GM10266 (cell line): ENCODE results near the gene TNS1.

Experiments used
- DNase-seq: peaks from one replicate; pipeline ENCODE4 v3.0.0; 2012; ENCODE audit errors: extremely low spot score
- CTCF ChIP-seq: IDR thresholded peaks from 2 replicates; pipeline ENCODE4 v1.5.1; 2012; ENCODE audit warnings: mild to moderate bottlenecking, low read depth; ENCODE audit not compliant: control insufficient read depth, insufficient read depth; ENCODE audit errors: missing control alignments

Gene TNS1

GRCh38 chr2:217902379-217903141 lies 100.2 kb downstream of the TNS1 start:
- DNase-seq: no peak
- TF ChIP-seq CTCF: no peak

- DNase-seq: no peak
- TF ChIP-seq CTCF: no peak
These were observed 100.9 kb downstream of the TNS1 start for GRCh38 chr2:217901835-217902378.

GRCh38 chr2:217901400-217901799 lies 101.4 kb downstream of the TNS1 start:
- no peak for TF ChIP-seq CTCF
- DNase-seq: no peak

- TF ChIP-seq CTCF: no peak
- no peak for DNase-seq
These were observed 101.9 kb downstream of the TNS1 start for GRCh38 chr2:217900780-217901360.

- no peak for TF ChIP-seq CTCF
- DNase-seq: no peak
These were observed 102.6 kb downstream of the TNS1 start for GRCh38 chr2:217900010-217900779.

- DNase-seq: peak; percentile 69
- peak; percentile 67 for TF ChIP-seq CTCF
These were observed 103.4 kb downstream of the TNS1 start for GRCh38 chr2:217899231-217900009.
